ENCODE data around the gene ABCA4. TPM values are rescaled to one million over a fixed set of nuclear protein-coding genes. Genes with fewer than 3 reads are reported as not detected.
A peak's percentile ranks its signal among the peaks of the same experiment; 100 is the strongest.

ABCA4 gene
- total and polyA plus RNA-seq, 4 donors, result 0.49 to 31.5 (median 2.3) TPM

DNA sequence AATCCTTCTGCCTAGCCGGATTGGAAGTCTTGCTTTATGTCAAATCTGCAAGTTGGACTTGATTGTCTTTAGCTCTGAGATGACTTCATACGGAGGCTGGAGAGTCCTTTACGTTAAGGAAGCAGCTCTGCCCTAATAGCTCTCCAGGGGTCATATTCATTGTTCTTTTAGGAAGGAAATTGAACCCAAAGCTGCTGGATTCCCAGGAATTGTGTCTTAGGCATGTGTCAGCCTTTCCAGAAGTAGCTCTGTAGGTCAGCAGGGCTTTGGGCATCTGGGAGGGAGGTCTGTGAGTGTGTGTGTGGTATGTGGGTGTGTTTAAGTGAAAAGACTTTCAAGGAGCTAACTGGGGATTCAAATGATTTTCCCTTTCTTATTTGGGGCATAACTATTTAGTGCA, 82.4 kb downstream of the ABCA4 start:
- Histone ChIP-seq H3K27me3 (ENCODE audit: control insufficient read depth, insufficient read depth, low read length) (no peaks in the 10 kb centered on the region), H3K9me3 (ENCODE audit: control insufficient read depth, insufficient read depth, low read length) (no peaks in the 10 kb centered on the region), H3K4me3 (ENCODE audit: low read depth, low read length) (no peak overlapping the region), H3K4me1 (ENCODE audit: control insufficient read depth, insufficient read depth, low read length) (no peaks in the 10 kb centered on the region), H3K27ac (ENCODE audit: low read depth, low read length) (peak overlapping the region; percentile 29), H3K36me3 (ENCODE audit: control insufficient read depth, insufficient read depth, low read length) (no peaks in the 10 kb centered on the region)
- DNase-seq (ENCODE audit: low read depth in 4 of 6, low spot score in 6 of 6), result no peak
- 59% methylated on average over 3 of the region's 3 CpGs for WGBS (ENCODE audit: insufficient coverage)

DNA sequence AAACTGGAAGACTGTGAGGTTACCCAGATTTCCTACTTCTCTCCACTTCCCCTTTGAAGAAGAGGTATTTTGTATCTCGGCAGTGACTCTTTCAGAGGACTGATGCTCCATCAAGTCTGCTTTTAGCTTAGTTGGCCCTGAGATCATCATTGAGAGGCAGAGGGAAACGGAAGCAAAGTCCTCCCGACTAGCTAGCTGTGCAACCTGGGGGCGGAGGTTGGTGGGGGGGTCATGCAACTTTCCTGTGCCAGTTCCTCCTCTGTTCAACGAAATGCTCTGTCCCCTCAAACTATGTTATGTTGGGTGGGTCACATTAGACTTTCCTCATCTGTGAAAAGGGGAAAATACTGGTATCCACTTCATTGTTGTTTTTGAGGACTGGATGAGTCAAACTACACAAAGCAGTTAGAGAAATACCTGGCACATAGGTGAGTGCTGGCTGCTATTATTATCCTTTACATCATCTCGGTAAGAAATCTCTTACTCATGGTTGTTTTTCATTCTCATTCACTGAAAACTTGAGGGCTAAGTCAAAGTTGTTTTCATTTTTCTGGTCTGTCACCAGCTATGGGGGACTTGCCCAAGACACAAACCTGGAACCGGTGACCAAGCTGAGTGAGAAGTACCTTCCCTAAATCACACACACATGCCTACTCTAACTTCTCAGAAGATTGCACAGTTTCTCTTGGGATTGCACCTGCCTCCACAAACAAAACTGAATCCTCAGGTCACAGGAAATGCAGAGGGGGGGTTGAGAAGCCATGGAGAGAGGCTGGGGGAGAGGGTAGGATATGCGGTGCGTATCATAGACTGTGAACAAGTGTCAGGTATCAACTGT, 83.3 kb downstream of the ABCA4 start:
- Histone ChIP-seq H3K4me3 (ENCODE audit: low read depth, low read length) (no peak overlapping the region), H3K4me1 (ENCODE audit: control insufficient read depth, insufficient read depth, low read length) (no peaks in the 10 kb centered on the region), H3K36me3 (ENCODE audit: control insufficient read depth, insufficient read depth, low read length) (no peaks in the 10 kb centered on the region), H3K27ac (ENCODE audit: low read depth, low read length) (peak overlapping the region; percentile 0), H3K9me3 (ENCODE audit: control insufficient read depth, insufficient read depth, low read length) (no peaks in the 10 kb centered on the region), H3K27me3 (ENCODE audit: control insufficient read depth, insufficient read depth, low read length) (no peaks in the 10 kb centered on the region)
- WGBS (ENCODE audit: insufficient coverage), result 92% methylated on average over 5 of the region's 9 CpGs
- no peak for DNase-seq (ENCODE audit: low read depth in 4 of 6, low spot score in 6 of 6)

DNA sequence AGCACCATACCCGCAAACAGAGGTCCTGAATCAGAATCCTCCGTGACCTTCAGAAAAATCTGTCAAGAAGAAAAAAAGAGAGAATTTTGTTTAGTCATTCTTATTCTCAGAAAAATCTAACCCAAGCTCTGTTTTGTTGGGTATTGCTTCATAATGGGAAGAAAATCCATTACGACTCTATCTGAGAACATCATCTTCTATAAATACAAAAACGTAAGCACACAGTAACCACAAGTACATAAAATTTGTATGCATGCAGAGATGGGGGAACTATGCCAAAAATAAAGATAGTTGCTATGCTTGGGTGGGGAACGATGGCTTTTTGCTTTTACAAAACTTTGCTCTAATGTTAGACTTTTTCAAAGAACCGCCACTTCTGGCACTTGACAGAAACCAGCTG, 84.2 kb downstream of the ABCA4 start:
- Histone ChIP-seq H3K4me3 (ENCODE audit: low read depth, low read length) (no peak overlapping the region), H3K4me1 (ENCODE audit: control insufficient read depth, insufficient read depth, low read length) (no peaks in the 10 kb centered on the region), H3K36me3 (ENCODE audit: control insufficient read depth, insufficient read depth, low read length) (no peaks in the 10 kb centered on the region), H3K27me3 (ENCODE audit: control insufficient read depth, insufficient read depth, low read length) (no peaks in the 10 kb centered on the region), H3K27ac (ENCODE audit: low read depth, low read length) (no peak overlapping the region), H3K9me3 (ENCODE audit: control insufficient read depth, insufficient read depth, low read length) (no peaks in the 10 kb centered on the region)
- 100% methylated on average over 1 of the region's 6 CpGs for WGBS (ENCODE audit: insufficient coverage)
- no peak for DNase-seq (ENCODE audit: low read depth in 4 of 6, low spot score in 6 of 6)

DNA sequence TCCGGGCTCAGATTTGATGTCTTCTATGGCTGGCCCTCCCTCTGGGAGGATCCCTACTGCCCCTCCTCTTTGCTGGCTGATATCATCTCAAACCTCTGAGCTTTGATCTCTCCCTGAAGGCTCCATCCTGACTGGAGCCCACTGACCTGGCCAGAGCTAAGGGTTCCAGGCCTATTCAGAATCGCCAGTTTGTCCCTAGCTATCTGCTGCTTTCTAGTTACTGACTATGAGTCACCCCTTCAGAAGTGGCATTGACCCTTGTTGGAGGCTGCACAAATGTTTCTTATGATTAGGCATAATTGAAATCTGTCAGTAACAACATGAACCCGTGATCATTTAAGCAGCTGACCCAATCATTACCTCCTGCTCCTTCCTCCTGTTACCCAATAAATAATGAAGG, 87.1 kb downstream of the ABCA4 start:
- Histone ChIP-seq H3K27me3 (ENCODE audit: control insufficient read depth, insufficient read depth, low read length) (no peaks in the 10 kb centered on the region), H3K27ac (ENCODE audit: low read depth, low read length) (no peak overlapping the region), H3K4me1 (ENCODE audit: control insufficient read depth, insufficient read depth, low read length) (peaks cover 2% of the 10 kb centered on the region), H3K36me3 (ENCODE audit: control insufficient read depth, insufficient read depth, low read length) (no peaks in the 10 kb centered on the region), H3K4me3 (ENCODE audit: low read depth, low read length) (no peak overlapping the region), H3K9me3 (ENCODE audit: control insufficient read depth, insufficient read depth, low read length) (no peaks in the 10 kb centered on the region)
- DNase-seq (ENCODE audit: low read depth in 4 of 6, low spot score in 6 of 6), result no peak
- 94% methylated on average over 2 of the region's 3 CpGs for WGBS (ENCODE audit: insufficient coverage)

DNA sequence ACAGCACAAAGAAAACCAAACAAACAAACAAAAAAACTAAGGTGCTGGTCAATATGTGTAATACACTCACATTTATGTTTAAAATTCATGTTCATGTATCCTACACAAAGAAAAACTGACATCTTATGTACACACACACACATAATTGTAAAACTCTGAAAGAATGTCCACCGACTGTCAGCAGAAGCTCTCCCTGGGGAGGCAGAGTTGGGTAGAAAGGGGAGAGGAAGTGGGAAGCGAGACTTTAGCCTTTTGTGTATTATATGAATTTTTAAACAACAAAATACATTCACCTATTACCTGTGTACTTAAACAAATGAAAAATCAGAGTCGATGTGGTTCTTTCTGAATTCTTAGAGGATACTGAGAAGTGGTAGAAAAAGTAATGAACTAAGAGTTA, 88.3 kb downstream of the ABCA4 start:
- peaks cover 2% of the 10 kb centered on the region for H3K4me1 ChIP-seq (ENCODE audit: control insufficient read depth, insufficient read depth, low read length)
- no peaks in the 10 kb centered on the region for H3K27me3 ChIP-seq (ENCODE audit: control insufficient read depth, insufficient read depth, low read length)
- no peaks in the 10 kb centered on the region for H3K36me3 ChIP-seq (ENCODE audit: control insufficient read depth, insufficient read depth, low read length)
- no peak overlapping the region for H3K4me3 ChIP-seq (ENCODE audit: low read depth, low read length)
- H3K9me3 ChIP-seq (ENCODE audit: control insufficient read depth, insufficient read depth, low read length), result no peaks in the 10 kb centered on the region
- WGBS (ENCODE audit: insufficient coverage), result no CpG with 5 or more reads among the region's 3 CpGs
- DNase-seq (ENCODE audit: low read depth in 4 of 6, low spot score in 6 of 6), result no peak
- H3K27ac ChIP-seq (ENCODE audit: low read depth, low read length), result no peak overlapping the region

DNA sequence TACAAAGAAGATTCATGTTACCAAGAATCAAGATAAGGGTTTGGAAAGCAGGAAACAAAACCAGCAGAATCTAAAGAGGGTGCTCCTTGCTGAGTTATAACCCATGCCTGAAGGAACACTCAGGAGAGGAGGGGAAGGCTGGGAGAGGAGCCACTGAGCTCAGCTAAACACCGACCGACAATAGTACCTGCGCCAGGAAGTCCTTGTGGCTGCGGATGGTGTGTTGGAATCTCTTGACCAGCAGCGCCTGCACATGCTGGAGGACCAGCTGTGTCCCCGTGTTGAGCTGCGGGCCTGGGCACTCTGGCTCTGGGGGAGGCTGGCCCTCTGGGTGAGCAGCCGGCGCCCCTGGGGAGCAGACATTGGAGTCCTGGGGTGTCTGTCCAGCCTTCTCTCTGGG, 89.4 kb downstream of the ABCA4 start:
- no peak overlapping the region for H3K27ac ChIP-seq (ENCODE audit: low read depth, low read length)
- no peaks in the 10 kb centered on the region for H3K9me3 ChIP-seq (ENCODE audit: control insufficient read depth, insufficient read depth, low read length)
- H3K27me3 ChIP-seq (ENCODE audit: control insufficient read depth, insufficient read depth, low read length), result no peaks in the 10 kb centered on the region
- H3K4me1 ChIP-seq (ENCODE audit: control insufficient read depth, insufficient read depth, low read length), result peaks cover 2% of the 10 kb centered on the region
- WGBS (ENCODE audit: insufficient coverage), result 86% methylated on average over 9 of the region's 9 CpGs
- no peaks in the 10 kb centered on the region for H3K36me3 ChIP-seq (ENCODE audit: control insufficient read depth, insufficient read depth, low read length)
- no peak for DNase-seq (ENCODE audit: low read depth in 4 of 6, low spot score in 6 of 6)
- H3K4me3 ChIP-seq (ENCODE audit: low read depth, low read length), result no peak overlapping the region

DNA sequence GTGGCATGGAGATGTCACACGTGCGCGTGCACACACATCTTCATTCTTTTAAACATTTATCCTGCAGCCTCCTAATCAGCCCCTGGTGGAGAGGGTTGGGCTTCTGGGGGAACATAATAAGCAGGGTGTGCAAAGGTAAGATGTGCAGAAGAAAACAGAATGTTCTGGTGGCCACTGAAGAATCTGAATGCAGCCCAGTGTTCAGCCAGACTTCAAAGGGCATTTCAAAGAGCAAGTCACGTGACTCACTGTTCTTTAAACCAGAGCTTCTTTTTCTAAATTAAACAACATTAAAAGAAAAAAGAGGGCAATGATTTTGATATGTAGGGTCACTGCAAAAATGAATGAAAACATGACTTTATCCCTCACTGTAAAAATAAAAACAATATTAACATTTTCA, 89.8 kb downstream of the ABCA4 start:
- no CpG with 5 or more reads among the region's 4 CpGs for WGBS (ENCODE audit: insufficient coverage)
- no peak overlapping the region for H3K4me3 ChIP-seq (ENCODE audit: low read depth, low read length)
- H3K9me3 ChIP-seq (ENCODE audit: control insufficient read depth, insufficient read depth, low read length), result no peaks in the 10 kb centered on the region
- no peak overlapping the region for H3K27ac ChIP-seq (ENCODE audit: low read depth, low read length)
- peaks cover 4% of the 10 kb centered on the region for H3K4me1 ChIP-seq (ENCODE audit: control insufficient read depth, insufficient read depth, low read length)
- no peaks in the 10 kb centered on the region for H3K36me3 ChIP-seq (ENCODE audit: control insufficient read depth, insufficient read depth, low read length)
- H3K27me3 ChIP-seq (ENCODE audit: control insufficient read depth, insufficient read depth, low read length), result no peaks in the 10 kb centered on the region
- no peak for DNase-seq (ENCODE audit: low read depth in 4 of 6, low spot score in 6 of 6)

DNA sequence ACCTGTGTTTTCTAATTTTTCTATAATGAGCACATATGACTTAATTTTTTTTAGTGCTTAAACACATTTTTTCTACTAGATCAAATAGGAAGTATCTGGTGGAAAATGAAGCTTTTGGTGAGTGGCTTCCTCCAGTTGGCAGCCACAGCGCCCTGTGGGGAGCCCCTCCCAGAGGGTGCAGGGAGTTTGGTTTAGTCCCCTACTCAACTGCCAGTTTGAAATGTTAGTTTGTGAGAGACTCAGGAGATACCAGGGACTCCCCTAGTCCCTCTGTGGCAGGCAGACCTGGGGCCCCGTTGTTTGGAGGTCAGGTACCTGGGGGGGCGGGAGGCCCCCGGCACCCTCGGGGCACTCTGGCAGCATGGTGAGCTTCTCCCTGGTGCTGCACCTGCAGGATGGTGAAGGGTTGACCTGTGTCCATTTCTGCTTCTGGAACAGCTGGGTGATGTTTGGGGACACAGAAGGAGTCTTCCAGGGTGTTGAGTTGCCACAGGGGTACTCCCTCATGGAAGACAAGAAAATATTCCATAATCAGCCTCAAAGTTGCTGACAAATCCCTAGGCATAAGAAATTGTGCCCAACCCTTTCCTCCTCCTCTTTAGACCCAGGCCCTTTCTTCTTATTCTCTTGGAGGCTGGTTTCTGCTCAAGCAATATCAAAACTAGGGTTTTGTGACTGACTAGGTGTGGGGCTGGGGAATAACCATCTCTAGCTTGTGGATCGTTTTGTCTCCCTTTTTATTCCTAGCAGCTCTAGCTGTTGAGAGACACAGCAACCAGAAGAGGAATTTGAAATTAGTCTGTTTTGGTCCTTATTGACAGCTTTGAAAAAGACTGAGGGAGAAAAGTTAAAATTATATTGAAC, 91.6 kb downstream of the ABCA4 start:
- Histone ChIP-seq H3K9me3 (ENCODE audit: control insufficient read depth, insufficient read depth, low read length) (no peaks in the 10 kb centered on the region), H3K36me3 (ENCODE audit: control insufficient read depth, insufficient read depth, low read length) (no peaks in the 10 kb centered on the region)
- 78% methylated on average over 6 of the region's 6 CpGs for WGBS (ENCODE audit: insufficient coverage)

DNA sequence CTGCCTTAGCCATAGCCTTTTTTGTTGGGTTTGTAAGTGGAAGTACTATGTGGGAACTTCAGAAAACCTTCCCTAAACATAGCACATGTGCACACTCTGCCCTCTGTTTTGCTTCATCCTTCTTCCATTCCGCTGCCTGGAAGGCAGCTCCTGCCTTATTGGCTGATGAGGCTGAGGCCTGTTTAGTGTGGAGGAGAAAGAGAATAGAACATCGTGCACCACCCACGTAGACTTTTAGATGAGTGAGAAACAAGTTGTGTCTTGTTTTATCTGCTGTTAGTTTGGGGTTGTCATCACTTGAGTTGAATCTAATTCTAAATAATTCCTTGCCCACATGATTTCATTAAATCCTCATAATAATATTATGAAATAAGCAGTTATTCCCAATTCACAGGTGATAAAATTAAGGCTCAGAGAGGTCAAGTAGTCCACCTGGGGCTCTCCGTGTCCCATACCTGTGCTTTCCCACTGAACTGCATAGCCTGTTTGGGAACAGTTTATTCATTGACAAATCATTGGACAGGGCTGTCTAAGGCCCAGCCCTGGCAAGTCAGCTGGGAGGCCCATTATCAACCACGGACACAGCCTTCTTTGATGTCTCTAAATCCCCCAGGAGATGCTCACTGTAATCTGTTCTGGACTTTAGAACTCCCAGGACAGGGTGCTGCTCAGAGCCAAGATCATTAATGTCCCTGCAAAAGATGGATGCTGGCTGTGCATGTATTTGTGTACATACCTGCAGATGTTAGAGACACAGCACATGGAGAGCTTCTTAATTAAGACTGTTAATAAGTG, 93.0 kb downstream of the ABCA4 start:
- no peak overlapping the region for H3K4me3 ChIP-seq (ENCODE audit: low read depth, low read length)
- no peak overlapping the region for H3K27ac ChIP-seq (ENCODE audit: low read depth, low read length)
- no peaks in the 10 kb centered on the region for H3K9me3 ChIP-seq (ENCODE audit: control insufficient read depth, insufficient read depth, low read length)
- H3K36me3 ChIP-seq (ENCODE audit: control insufficient read depth, insufficient read depth, low read length), result no peaks in the 10 kb centered on the region
- H3K4me1 ChIP-seq (ENCODE audit: control insufficient read depth, insufficient read depth, low read length), result peaks cover 6% of the 10 kb centered on the region
- WGBS (ENCODE audit: insufficient coverage), result 52% methylated on average over 2 of the region's 5 CpGs
- no peak for DNase-seq (ENCODE audit: low read depth in 4 of 6, low spot score in 6 of 6)
- peaks cover 2% of the 10 kb centered on the region for H3K27me3 ChIP-seq (ENCODE audit: control insufficient read depth, insufficient read depth, low read length)

More for the DNA sequence above, 91.6 kb downstream of the ABCA4 start:
- H3K27me3 ChIP-seq (ENCODE audit: control insufficient read depth, insufficient read depth, low read length), result no peaks in the 10 kb centered on the region
- no peak overlapping the region for H3K4me3 ChIP-seq (ENCODE audit: low read depth, low read length)
- H3K27ac ChIP-seq (ENCODE audit: low read depth, low read length), result no peak overlapping the region
- DNase-seq (ENCODE audit: low read depth in 4 of 6, low spot score in 6 of 6), result no peak
- H3K4me1 ChIP-seq (ENCODE audit: control insufficient read depth, insufficient read depth, low read length), result peaks cover 6% of the 10 kb centered on the region
